CD4-positive, alpha-beta T cell treated with Interleukin-17A for 4 hours (primary cell): ENCODE results near the gene B3GALT6.

ENCODE experiments used
- DNase-seq: peaks from one replicate; pipeline ENCODE4 v3.0.0-alpha.2; 2020; ENCODE audit warnings: mixed read lengths

Gene B3GALT6

DNA sequence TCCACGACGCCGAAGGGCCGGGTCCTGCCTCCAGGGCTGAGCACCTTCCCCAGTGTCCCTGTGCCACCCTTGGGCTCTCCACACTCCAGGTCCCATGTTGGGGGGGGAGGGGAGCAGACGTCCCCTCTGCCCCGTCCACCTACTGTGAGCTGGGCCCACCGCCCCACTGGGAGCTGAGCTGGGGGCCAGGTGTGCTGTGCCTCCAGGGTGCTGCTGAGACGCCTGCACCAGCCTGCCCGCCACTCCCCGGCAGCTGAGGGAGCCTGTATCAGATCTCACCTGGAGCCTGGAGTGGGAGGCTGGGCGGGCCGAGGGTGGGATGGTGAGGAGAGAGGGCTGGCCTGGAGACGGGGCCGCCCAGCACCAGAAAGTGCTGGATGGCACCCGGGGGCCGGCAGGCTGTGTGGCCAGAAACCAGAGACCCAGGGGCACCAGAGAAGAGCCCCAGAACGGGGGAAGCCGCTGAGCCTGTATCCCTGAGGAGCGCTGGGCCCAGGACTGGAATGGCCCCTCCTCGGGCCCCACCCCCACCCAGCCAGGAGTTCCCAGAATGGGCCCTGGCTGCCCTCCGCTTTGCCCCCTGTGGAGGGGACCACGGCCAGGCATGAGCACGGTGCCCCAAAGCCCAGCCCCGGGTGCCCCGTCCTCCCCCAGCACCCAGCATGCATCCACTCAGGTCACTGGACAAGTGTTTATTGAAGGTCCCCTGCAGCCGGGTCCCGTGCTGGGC is 29.0 kb upstream of the B3GALT6 start:
- no peak for DNase-seq

DNA sequence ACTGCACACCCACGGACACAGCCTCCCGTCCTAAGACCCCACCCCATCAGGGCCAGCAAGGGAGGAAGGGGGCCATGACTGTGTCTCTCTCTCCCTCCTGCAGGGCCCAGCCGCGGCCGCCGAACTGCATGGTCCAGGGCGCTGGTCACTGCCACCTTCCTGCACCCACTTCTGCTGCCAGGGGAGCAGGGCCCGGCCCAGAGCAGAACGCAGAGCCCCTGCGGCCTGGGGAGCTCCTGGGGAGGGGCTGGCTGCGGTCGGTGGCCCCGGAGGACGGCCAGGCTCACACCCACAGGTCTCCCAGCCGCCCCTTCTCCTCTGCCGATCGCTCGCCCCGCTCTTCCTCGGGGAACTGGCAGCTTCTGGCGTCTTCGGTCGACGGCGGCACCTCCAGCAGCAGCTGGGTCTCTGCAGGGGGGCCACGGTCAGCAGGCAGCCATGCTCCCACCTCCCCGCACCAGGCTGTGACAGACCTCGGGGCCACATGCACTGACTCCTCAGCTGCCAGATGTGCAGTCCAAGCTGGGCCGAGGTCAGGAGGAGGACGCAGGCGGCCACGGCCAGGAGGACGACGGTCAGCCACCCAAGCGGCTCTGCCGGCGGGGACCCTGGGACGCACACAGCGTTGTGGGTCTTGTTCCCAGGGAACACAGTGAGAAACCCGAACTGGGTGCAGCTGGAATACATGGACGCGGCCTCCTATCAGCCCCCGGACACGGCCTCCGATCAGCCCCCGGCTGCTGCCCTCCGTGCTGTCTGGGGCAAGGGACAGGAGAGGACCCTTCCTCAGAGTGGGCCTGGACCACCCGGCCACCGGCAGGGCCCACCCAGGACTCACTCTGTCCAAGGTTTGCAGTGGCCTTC is 28.2 kb upstream of the B3GALT6 start:
- DNase-seq, result no peak

DNA sequence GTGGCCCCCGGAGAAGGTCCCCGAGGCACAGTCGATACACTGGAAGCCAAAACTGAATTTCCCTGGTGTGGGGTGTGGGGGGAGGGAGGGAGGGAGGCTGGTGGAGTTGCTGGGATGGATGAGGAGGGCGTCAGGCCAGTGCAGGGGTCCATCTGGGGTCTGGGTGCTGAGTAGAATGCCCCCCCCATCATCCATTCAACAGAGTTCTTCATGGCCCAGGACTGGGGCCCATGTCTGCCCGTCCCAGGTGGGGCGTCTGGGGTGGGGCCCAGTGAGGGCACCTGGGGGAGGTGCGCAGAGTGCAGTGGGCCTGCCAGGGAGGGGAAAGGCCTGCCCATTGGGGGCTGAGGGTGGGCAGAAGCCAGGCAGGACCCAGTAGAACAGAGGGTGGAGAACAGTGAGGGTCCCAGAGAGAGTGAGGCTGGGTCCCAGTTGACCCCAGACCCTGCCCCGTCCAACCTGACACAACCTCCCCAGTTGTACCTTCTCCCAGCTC is 27.6 kb upstream of the B3GALT6 start:
- no peak for DNase-seq

DNA sequence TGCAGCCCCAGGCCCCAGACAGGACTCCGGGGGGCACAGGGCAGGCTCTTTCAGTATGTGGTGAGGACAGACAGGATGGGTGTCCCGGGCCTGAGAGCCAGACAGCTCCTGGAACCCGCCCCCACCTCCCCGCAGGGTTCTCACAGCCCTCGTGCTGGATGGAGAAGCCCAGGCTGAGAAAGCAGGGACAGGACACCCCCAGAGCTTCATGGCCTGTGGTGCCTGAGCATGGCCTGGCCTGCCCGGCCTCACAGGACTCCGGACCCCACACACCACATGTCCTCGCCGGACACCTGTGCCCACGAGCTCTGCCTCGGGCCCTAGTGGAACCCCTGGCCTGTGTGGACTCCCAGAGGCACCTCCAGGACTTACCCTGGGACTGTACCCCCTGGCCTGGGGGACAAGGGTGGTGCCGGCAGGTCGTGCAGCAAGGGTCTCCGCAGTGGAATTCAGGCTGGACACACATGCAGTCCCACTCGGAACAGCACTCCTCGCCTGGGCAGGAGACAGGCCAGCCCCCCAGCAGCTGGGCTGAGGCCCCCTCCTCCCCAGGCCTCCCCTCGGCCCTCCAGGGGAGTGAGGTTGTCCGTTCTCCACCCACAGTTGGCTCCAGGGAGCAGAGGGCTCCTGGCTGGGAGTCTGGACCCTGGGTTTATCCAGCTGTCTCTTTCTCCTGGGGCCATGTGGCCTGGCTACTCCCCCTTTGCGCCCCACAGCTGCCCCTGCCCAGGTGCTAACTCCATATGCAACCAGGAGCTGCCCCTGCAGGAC is 26.9 kb upstream of the B3GALT6 start:
- DNase-seq, result no peak

DNA sequence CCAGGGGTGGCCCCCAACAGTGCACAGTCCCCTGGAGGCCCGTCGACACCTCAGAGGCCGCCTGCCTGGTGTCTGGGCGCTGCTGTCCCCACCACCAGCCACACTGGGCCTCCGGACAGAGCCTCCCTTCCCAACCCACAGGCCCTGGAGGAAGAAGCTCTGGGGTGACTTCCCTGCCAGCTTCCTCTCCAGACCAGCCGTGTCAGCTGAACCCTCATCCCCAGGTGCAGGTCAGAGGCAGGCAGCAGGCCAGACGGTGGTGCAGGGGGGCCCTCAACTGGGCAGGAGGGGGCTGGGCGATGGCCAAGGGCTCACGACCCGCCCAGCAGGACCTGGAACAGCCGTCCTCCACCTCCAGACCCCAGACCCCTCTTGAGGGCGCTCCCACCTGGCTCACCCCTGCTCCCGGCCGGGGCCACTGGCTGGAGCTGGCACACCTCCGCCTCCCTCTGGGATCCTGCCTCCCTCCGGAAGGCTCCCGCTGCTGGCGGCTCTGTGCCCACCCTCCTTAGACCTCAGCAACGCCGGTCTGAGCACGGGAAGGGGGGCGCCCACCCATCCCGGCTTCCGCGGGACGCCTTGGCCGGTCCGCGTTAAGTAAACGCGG is 26.2 kb upstream of the B3GALT6 start:
- no peak for DNase-seq

DNA sequence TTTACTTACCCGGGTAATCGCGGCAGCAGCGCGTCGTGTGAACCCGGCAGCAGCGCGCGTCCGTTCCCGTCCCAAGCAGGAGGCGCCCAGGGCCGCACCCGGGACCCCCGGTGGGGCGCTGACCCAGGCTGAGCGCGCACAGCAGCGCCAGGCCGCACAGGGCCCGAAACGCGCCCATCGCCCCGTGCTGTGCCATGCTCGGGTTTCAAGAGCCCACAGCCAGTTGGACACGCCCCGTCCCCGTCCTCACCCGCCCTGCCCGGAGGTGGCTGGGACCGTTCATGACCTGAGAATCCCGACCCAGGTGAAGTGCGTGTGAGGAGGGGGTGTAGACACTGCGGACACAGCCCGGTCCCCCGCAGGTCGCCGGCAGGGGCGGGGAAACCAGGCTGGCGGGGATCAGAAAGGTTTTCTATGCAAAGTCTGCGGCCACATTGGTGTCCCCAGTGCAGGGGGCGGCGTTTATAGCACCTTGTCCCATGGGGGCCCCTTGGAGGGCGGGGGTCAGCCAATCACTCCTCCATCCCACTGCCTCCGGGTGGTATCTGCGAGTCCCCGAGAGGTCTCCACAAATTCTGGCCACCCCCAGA is 25.6 kb upstream of the B3GALT6 start, which contains the start of gene TNFRSF18:
TNFRSF18 (minus strand) TSS at position 217 of the 590 bp plus-strand sequence; CDS start at position 196, 21 bp downstream.
- DNase-seq, result peak; percentile 66

DNA sequence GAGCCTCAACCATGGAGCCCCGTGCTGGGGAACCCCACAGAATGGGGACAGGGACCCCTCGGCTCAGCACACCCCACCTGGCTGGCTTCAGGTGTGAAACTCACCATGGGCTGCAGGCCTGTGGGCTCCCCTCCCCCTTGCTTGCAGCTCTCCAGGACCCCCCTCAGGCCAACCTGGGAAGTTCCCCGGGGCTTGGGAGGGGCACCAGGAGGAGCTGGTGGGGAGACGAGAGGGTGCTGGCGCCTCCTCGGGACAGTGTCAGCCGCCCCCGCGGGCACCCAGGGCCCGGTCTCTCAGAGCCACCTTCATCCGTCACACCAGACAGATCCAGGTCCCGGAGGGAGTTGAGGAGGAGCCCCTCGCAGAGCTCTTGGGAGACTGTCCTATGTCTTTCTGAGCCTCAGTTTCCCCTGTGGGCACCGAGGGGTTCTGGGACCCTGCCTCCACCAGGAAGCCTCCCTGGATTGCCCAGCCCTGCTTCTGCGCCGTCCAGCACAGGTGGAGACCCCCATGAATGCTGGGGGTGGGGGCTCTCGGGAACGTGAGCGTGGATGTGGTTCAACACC is 25.0 kb upstream of the B3GALT6 start:
- no peak for DNase-seq

DNA sequence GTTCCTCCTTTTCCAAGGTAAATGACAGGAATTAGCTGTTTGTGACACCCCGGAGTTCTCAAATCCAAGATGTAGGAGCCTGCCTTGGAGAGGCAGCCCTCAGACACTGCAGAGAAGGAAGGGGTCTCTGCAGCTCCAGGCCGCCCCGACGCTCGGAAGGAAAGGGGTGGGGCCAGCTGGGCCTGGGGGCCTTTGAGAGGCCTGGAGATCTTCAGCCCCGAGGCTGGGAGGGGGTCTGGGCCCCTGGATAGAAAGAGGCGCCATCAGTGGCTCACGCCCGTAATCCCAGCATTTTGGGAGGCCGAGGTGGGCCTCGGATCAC is 24.5 kb upstream of the B3GALT6 start:
- no peak for DNase-seq

DNA sequence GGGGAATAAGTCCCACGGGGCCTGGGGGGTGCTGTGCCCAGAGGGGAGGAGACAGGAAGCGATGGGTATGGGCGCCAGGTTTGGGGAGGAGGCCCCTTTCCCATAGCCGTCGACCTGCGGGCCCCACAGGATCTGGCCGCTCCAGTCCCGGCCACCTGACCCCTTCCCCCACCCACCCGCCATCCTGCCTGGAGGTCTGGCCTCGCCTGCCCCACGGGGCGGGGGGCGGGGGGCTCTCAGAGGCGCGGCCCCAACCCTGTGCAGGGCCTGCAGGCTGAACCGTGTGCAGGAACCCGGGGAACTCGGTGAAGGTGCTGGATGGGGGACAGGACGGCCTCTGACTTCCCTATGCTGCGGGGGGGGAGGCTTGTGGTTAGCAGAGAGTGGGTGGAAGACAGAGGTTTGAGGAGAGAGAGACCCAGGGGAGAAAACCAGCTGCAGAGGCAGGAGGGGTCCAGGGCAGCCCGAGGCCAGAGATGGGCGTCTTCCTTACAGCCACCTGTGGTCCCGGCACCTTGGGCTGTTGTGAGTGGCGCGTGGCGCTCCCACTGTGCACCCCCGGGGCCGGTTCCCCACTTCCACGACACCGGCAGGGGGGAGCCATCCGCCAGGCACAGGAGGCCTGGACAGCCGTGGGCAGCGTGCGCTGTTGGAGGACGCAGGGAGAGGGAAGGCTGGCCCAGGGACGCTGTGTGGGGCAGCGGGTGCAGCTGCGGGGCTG is 23.2 kb upstream of the B3GALT6 start:
- peak; percentile 56 for DNase-seq

DNA sequence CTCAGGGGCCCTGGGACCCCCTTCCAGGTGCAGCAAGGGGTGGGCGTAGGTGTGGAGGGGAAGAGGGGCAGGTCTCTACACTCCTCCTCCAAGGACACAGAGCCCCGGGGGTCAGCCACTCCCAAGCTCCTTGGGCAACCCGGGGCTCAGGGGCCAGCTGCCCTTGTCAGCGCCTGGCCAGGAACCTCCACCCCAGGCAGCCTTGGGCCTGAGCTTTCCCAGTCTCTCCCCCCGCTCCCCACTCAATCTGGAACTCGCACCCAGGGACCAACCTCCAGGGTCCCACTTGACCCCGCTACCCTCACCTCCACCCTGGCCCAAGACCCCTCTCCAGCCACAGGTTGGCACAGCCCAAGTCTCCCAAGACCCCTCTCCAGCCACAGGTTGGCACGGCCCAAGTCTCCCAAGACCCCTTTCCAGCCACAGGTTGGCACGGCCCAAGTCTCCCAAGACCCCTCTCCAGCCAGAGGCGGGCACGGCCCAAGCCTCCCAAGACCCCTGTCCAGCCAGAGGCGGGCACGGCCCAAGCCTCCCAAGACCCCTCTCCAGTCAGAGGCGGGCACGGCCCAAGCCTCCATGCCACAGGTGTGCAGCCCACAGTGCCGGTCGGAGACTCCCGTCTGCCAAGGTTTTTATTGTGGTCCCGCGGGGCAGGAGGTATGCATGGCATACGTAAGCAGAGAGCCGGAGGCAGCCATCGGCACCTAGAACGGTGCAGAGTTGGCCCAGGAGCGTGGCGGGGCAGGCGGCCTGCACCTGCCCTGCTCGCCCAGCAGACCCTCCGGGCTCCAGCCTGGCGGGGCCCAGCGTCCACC is 21.1 kb upstream of the B3GALT6 start:
- no peak for DNase-seq

DNA sequence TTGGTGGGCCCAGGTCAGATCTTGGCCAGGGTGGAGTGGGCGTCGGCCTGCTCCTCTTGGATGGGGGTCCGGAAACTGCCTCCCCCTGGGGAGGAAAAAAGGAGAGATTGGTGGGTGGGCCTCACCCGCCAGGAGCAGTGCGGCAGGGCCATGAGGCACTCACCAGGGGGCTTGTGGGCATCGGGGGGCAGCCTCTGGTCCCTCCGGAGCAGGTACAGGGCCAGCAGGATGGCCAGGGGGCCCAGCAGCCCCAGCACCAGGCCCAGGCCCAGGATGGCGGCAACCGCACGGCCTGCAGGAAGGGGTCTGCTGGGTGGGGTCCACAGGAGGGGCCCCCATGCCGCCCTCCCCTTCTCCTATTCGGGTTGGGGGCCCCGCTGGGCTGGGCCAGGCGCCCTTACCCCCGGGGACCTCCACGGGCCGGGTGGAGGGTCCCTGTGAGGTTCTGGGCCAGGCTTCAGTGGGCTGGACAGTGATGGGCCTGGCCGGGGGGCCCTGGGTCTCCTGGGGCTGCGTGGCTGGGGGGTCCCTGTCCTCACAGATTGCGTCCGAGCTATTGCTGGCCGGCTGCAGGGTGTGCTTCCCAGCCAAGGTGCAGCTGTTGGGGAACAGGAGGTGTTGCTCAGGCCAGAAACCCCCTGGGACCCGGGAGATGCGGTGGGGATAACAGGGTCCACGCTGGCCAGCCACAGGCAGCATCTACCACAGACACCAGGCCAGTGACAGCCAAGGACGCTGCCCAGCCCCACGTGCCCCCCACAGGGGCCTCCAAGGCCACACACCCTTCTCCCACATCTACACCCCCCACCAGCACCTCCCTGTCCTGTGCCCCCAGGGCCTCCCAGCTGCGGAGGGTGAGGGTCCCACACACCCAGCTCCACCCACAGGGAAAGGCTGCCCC is 20.2 kb upstream of the B3GALT6 start:
- peak; percentile 4 for DNase-seq

DNA sequence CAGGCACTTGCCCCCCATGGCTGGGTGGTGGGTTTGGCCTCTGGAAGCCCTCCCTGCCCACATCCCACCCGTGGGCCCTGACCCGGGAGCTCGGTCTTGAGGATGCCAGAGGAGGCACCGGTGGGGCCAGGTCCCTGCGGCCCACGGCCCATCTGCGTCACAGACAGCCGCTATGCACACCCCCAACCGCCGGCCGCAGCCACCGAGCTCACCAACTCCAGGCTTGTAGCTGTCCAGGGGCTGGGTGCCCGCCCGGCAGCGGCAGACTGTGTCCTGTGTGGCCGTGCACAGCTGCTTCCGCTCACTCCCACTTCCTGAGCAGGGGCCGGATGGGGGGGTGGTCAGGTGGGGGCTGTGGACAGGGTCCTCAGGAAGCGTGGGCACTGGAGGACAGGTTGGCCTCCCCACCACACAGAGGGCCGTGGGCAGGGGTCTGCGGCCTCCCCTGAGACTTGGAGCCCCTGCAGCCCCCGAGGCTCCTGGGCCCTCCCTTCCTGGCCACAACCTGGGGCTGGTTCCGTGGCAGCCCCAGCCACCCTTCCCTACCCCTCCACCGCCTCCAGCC is 19.2 kb upstream of the B3GALT6 start:
- DNase-seq, result peak; percentile 58

DNA sequence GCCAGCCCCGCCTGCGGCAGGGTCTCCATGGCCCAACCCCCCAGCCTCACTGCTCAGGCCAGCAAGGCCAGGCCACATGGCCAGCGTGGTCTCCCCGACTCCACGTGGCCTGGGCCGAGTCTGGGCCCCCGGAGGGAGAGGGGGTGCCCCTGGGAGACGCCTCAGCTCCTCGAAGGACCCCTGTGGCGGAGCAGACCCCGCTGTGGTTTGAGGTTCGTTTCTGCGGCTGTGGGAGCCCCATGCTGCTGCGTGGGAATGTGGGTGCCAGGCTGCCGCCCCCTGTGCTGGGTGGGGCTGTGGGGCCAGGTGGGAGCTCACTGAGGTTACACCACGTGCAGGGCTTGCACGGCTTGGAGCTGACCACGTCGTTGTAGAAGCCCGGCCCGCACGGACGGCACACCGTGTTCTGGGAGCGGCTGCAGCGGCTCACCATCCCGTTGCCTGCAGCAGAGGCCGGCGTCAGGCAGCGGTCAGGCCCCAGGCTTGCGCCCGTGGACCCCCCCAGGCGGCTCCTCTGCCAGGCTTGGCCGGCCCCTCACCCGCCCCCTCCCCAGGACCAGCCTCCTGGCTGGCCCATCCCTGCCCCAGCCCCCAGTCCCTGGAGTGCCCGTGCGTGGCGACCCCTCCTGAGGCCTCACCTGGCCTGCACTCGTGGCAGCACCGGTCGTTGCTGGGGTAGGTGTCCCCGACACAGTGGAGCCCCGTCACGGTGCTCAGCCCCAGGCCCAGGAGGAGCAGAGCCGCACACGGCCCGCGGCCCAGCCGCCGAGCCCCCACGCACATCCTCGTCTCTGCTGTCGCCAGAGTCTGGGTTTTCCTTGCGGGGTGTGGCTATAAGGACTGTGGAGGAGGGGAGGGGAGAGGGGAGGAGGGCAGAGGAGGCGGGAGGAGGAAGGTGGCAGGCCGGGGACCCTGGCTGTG is 18.4 kb upstream of the B3GALT6 start, which contains the start of gene TNFRSF4:
TNFRSF4 (minus strand) TSS at position 809 of the 921 bp plus-strand sequence; CDS start at position 783, 26 bp downstream.
- DNase-seq, result peak; percentile 43

DNA sequence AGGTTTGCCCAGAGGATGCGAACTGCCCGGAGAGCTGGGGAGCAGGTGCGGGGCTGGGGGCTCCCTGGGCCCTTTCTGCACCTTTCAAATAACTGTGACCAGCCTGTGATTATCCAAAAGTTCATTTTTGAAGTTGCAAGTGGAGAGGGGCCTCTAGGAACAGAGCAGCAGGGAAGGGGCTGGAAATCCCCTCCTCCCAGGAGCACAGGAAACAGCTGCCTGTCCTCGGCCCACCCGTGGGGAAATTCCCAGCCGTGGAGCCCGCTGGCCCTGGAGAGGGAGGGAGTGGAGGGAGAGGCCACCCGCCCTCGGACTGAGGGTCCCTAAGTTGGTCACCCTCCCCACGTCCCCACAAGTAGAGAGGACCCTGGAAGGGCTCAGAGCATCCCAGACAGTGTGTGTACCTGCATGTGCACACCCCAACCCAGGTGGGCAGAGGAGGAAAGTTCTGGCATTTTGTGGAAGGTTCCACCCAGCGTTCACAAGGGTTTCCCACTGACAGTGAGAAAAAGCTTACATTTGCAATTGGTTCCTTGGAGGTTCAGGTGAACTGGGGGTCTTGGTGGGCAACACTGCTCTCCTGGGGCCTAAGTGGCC is 16.9 kb upstream of the B3GALT6 start:
- no peak for DNase-seq

DNA sequence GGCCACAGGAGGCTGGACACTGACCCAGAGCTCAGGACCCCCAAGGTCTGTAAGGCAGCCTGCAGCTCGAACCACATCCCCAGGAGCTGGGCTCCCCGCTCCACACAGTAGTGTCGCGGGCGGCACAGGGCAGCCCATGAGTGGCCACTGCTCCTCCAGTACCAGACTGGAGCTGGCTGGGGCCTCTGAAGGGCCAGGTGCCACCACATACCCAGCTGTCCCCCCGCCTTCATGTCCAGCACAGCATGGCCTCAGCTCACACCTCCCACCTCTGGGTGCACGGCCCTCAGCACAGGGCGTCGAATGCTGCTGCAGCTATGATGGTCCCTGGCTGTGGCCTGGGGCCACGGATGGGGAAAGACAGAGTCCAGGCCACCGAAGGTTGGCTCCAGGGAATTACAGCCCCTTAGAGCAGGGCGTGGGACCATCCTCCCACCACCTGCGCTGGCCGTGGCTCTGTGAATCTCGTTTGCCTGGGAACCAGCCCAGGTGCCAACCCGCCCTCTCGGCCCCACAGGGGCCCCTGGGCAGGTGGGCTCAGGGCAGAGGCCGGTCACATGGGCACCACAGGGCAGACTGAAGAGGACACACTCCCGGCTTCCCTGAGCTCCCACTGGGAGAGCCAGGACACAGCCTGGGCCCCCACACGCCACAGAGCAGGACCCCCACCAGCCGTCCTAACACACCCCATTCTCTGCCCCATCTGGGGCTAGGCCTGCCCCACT is 16.0 kb upstream of the B3GALT6 start:
- DNase-seq, result no peak
